Lung (tissue), 12 donors: ENCODE results near the gene ADAMTS14. TPM values are rescaled to one million over a fixed set of nuclear protein-coding genes. Genes with fewer than 3 reads are reported as not detected.

ENCODE experiments used
- ATAC-seq: fragments of 200-7000 bp; cut with Tn5 transposase; one replicate; pipeline ENCODE4 v1.9.1; 2020; ENCODE audit warnings: moderate number of reproducible peaks; ENCODE audit not compliant: insufficient read depth, low FRiP score
- DNase-seq, 3 donors: peaks; one replicate each; pipeline ENCODE4 v3.0.0-alpha.2; 2013 to 2017
- H3K27ac ChIP-seq, 2 donors: one replicate each; pipeline ENCODE4 v1.5.1; 2013; ENCODE audit warnings: mild to moderate bottlenecking in 2 of 2, moderate library complexity in 2 of 2, control low read depth in 1 of 2, inconsistent platforms in 1 of 2, low read depth in 1 of 2, low read length in 1 of 2
- H3K27me3 ChIP-seq, 3 donors: one replicate each; pipeline ENCODE4 v1.5.1; 2013; ENCODE audit warnings: low read length in 2 of 3; ENCODE audit not compliant: control insufficient read depth in 3 of 3, insufficient read depth in 3 of 3
- H3K36me3 ChIP-seq, 4 donors: one replicate each; pipeline ENCODE4 v1.5.1; 2013; ENCODE audit warnings: low read length in 4 of 4, mild to moderate bottlenecking in 1 of 4, moderate library complexity in 1 of 4; ENCODE audit not compliant: control insufficient read depth in 4 of 4, insufficient read depth in 4 of 4
- H3K4me1 ChIP-seq, 5 donors: one replicate each; pipeline ENCODE4 v1.5.1; 2013; ENCODE audit warnings: low read length in 5 of 5, mild to moderate bottlenecking in 2 of 5, moderate library complexity in 1 of 5; ENCODE audit not compliant: control insufficient read depth in 5 of 5, insufficient read depth in 5 of 5
- H3K4me3 ChIP-seq: one replicate; pipeline ENCODE4 v1.5.1; 2013; ENCODE audit warnings: mild to moderate bottlenecking, control low read depth, moderate library complexity
- H3K9ac ChIP-seq, 2 donors: one replicate each; pipeline ENCODE4 v1.5.1; 2013; ENCODE audit warnings: low read length in 2 of 2, control low read depth in 1 of 2; ENCODE audit not compliant: insufficient read depth in 1 of 2
- H3K9me3 ChIP-seq, 4 donors: one replicate each; pipeline ENCODE4 v1.5.1; 2013; ENCODE audit warnings: low read length in 3 of 4, mild to moderate bottlenecking in 1 of 4, moderate library complexity in 1 of 4; ENCODE audit not compliant: control insufficient read depth in 4 of 4, insufficient read depth in 3 of 4
- CTCF ChIP-seq: IDR thresholded peaks from 2 replicates; pipeline ENCODE4 v1.5.1; 2012; ENCODE audit warnings: mild to moderate bottlenecking; ENCODE audit errors: control extremely low read depth, extremely low read depth
- WGBS, 2 donors: extraction: QIAGEN DNeasy Blood & Tissue Kit; methylation state at CpG; one replicate each; pipeline ENCODE4 v1.1.7; 2013; 5-methylcytosine and 5-hydroxymethylcytosine counted together
- polyA plus RNA-seq, 2 donors: library from polyadenylated mRNA; stranded (reverse); fragments of 200-250 nt; gene quantifications; one replicate each; pipeline ENCODE4 v1.2.1, GENCODE V29; 2013
- total RNA-seq, 2 donors: library from RNA; depleted of rRNA in 1 of 2; stranded (reverse); fragments of >200 nt in 1 of 2; gene quantifications; one replicate each; pipeline ENCODE4 v1.2.1, GENCODE V29; 2014 to 2021
- donor health status: control.
- donor health status: control.
- donor health status: Bipolar disorder and iron deficiency.
- donor health status: healthy.
- donor health status: DM: yes; HTN: yes; CAD: no.

Gene ADAMTS14
- total and polyA plus RNA-seq, 4 donors: 0.47 to 3.9 (median 1.2) TPM

DNA sequence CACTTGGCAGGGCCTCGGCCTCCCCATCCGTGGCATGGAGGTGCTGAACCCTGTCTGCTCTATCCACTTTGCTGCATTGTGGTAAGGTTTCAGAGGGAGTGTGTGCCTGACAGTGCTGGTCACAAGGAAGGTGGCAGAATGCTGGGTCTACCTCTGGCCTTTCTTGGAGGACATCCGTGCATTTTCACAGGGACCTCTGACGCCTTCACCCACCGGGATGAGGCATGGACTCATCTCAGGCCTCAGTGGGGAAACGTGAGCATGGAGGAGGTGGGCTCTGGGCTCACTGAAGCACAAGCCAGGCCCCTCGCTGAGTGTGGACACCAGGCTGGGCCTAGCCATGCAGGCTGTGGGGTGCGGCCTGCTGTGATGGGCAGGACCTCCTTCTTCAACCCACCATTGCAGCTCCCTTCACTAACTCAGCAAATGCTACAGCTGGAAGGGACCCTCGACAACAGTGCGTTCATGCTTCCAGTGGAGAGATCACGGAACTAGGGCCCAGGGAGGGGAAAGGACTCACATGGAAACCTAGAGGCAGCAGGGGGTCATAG lies 104.2 kb downstream of the ADAMTS14 start:
- Histone ChIP-seq H3K27ac (no peak overlapping the region), H3K27me3 (no peaks in the 10 kb centered on the region), H3K9ac (no peak overlapping the region), H3K4me3 (no peak overlapping the region), H3K9me3 (no peaks in the 10 kb centered on the region), H3K4me1 (peaks cover 0 to 6% (median 0%) of the 10 kb centered on the region in 5 donors), H3K36me3 (no peaks in the 10 kb centered on the region)
- DNase-seq (no peak), ATAC-seq (no peak)
- no peak for TF ChIP-seq CTCF
- WGBS, 2 donors: 91 to 94% methylated on average over 11 of the region's 11 CpGs

DNA sequence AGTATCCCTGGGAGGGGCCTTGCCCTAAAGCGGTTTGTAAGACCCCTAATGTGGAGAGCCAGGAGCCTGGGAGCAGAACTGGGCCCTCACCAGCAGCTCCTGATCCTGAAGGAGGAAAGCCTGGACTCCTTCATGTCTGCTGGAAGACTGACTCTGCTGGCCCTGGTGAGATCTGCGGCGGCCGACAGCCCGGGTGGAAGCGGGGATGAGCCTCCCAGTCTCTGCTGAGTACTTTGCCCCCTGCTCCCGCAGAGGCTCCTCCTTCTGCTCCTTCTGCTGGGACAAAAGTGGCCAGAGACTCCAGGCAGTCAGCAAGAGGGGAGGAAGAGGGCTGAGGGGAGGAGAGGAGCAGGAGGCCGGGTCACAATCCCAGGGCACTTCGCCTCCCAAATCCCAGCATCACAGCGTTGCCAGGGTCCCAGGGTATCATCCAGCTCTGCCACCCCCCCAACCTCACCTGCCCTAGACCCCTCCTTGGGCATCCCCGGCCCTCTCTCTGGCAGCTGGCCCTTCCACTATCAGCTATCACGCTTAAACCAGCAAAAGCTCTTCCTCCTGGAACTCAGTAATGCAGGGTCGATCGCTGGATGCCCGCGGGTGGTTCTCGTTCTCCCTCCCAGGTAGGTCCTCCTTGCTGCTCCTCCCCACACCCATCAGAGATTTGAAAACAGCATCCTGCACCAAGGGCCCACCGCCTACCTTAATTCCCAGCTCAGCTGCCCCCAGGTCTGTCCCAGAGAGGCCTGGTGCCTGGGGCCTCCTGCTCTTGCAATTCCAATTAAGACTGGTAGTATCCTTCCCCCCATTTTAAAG lies 105.0 kb downstream of the ADAMTS14 start:
- Histone ChIP-seq H3K27me3 (no peaks in the 10 kb centered on the region), H3K36me3 (no peaks in the 10 kb centered on the region), H3K4me3 (no peak overlapping the region), H3K9me3 (no peaks in the 10 kb centered on the region), H3K27ac (no peak overlapping the region), H3K9ac (no peak overlapping the region), H3K4me1 (peaks cover 0 to 13% (median 0%) of the 10 kb centered on the region in 5 donors)
- DNase-seq: no peak
- no peak for TF ChIP-seq CTCF
- no peak for ATAC-seq
- WGBS, 2 donors: 90 to 95% methylated on average over 18 of the region's 18 CpGs

DNA sequence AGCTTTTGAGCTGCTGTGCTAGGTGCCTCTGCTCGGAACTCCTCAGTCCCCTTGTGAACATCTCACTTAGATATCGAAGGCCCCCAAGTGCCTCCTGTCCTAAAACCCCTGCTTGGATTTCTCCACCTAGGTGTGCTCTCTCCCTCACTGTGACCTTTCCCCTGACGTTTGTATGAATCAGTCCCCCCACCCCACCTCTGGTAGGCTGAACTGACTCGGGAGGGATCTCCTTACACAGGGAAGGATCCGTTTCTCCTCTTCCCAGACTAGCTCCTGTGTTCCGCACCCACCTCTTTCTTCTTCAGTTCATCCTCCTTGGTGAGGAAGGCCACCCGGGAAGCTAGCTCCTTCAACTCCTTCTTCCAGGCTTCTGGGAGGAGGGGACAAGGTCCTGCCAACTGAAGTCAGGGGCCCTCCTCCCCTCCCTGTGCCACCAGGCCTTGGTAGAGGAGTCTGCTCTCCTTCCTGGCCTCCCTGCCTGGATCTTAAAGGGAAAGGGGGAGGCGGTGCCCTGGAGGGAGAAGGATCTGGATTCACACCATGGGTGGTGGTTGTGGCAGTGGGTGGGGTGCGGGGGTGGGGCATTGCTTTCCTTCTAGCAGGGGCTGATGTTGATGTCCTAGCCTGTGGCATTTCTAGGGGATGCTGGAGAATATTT lies 106.1 kb downstream of the ADAMTS14 start:
- Histone ChIP-seq H3K4me3 (no peak overlapping the region), H3K27ac (no peak overlapping the region), H3K4me1 (peaks cover 0 to 18% (median 0%) of the 10 kb centered on the region in 5 donors), H3K9me3 (no peaks in the 10 kb centered on the region), H3K36me3 (no peaks in the 10 kb centered on the region), H3K9ac (no peak overlapping the region), H3K27me3 (no peaks in the 10 kb centered on the region)
- no peak for DNase-seq
- WGBS, 2 donors: 81 to 87% methylated on average over 9 of the region's 9 CpGs
- no peak for TF ChIP-seq CTCF
- ATAC-seq: no peak
